SU-DHL-6 (cell line): ENCODE results near the gene ATG10.

ENCODE experiments used
- H2AFZ ChIP-seq: fragments of 200-600 bp; sonication (generic); 2 replicates; pipeline ENCODE4 v1.6.1; 2014; ENCODE audit warnings: low read depth, mild to moderate bottlenecking, moderate library complexity, mixed read lengths, antibody characterized with exemption, low read length; ENCODE audit not compliant: severe bottlenecking
- H3F3A ChIP-seq: fragments of 200-600 bp; shearing (Covaris generic); 2 replicates; pipeline ENCODE4 v1.6.0; 2016; ENCODE audit warnings: antibody characterized with exemption, mild to moderate bottlenecking; ENCODE audit not compliant: insufficient read depth
- H3K27ac ChIP-seq: fragments of 200-600 bp; sonication (generic); 2 replicates; pipeline ENCODE4 v1.5.1; 2016; ENCODE audit warnings: low read depth, mild to moderate bottlenecking, low read length, moderate library complexity, mixed read lengths
- H3K27me3 ChIP-seq: fragments of 200-600 bp; sonication (generic), shearing (Covaris generic); 2 replicates; pipeline ENCODE4 v1.6.0; 2014; ENCODE audit warnings: mild to moderate bottlenecking, low read length
- H3K36me3 ChIP-seq: fragments of 200-600 bp; sonication (generic); 2 replicates; pipeline ENCODE4 v1.6.1; 2014; ENCODE audit warnings: mild to moderate bottlenecking, low read length, mixed read lengths
- H3K4me2 ChIP-seq: fragments of 300-600, 200-600 bp; shearing (Covaris generic), sonication (generic); 2 replicates; pipeline ENCODE4 v1.6.0; 2014; ENCODE audit warnings: low read length, low read depth, mild to moderate bottlenecking; ENCODE audit not compliant: poor library complexity, severe bottlenecking
- H3K4me3 ChIP-seq: fragments of 200-600 bp; sonication (generic); 2 replicates; pipeline ENCODE4 v1.5.1; 2014; ENCODE audit warnings: antibody characterized with exemption, low read length, mild to moderate bottlenecking, mixed read lengths; ENCODE audit not compliant: insufficient read depth, poor library complexity, severe bottlenecking
- H3K79me2 ChIP-seq: fragments of 200-600 bp; sonication (generic); 2 replicates; pipeline ENCODE4 v1.6.1; 2014; ENCODE audit warnings: mild to moderate bottlenecking, low read length, moderate library complexity; ENCODE audit not compliant: insufficient read depth
- H3K9ac ChIP-seq: fragments of 200-600 bp; sonication (generic); 2 replicates; pipeline ENCODE4 v1.7.0; 2014; ENCODE audit warnings: mild to moderate bottlenecking, low read length
- H3K9me2 ChIP-seq: fragments of 200-600 bp; sonication (generic); replicated peaks from 2 replicates; pipeline ENCODE4 v1.6.1; 2014; ENCODE audit warnings: low read length; ENCODE audit not compliant: insufficient read depth
- H3K9me3 ChIP-seq: fragments of 200-600 bp; sonication (generic); 2 replicates; pipeline ENCODE4 v1.6.1; 2014; ENCODE audit warnings: low read length, mixed read lengths; ENCODE audit not compliant: insufficient read depth
- H4K20me1 ChIP-seq: fragments of 200-600 bp; sonication (generic); 2 replicates; pipeline ENCODE4 v1.6.1; 2014; ENCODE audit warnings: low read depth, mild to moderate bottlenecking, antibody characterized with exemption, low read length, moderate library complexity, mixed read lengths
- EZH2phosphoT487 ChIP-seq: fragments of 200-600 bp; sonication (generic), shearing (Covaris generic); conservative IDR thresholded peaks from 2 replicates; pipeline ENCODE4 v1.6.1; 2018; ENCODE audit warnings: mild to moderate bottlenecking, antibody characterized with exemption, low read length, moderate library complexity, mixed read lengths
- TF ChIP-seq, protein P1 (sequence below): fragments of 200-600 bp; sonication (generic); IDR thresholded peaks from one replicate; pipeline ENCODE4 v1.5.1; 2017; ENCODE audit warnings: antibody characterized with exemption, mild to moderate bottlenecking, low read length, moderate library complexity; ENCODE audit not compliant: insufficient read depth, poor library complexity, severe bottlenecking

Gene ATG10

DNA sequence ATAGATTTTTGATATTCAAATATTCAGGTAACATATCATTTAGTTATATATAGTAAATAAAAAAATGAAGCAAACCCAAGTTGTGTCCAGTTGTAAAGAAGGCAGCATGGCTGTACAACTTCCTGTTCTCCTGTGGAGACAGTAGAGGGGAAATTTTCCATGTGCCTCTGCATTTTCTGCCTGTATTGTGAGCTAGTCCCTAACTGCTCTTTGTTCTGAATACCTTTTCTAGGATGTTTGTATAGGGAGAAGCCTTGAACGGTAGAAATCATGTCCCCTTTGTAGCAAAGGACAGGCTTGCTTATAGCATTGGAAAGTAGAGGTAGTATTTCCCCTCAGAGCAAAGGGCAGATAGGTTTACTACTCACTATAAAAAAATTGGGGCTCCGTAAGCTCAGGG, 319.6 kb downstream of the ATG10 start:
- no peak for TF ChIP-seq EZH2phosphoT487
- TF ChIP-seq, protein P1, sequence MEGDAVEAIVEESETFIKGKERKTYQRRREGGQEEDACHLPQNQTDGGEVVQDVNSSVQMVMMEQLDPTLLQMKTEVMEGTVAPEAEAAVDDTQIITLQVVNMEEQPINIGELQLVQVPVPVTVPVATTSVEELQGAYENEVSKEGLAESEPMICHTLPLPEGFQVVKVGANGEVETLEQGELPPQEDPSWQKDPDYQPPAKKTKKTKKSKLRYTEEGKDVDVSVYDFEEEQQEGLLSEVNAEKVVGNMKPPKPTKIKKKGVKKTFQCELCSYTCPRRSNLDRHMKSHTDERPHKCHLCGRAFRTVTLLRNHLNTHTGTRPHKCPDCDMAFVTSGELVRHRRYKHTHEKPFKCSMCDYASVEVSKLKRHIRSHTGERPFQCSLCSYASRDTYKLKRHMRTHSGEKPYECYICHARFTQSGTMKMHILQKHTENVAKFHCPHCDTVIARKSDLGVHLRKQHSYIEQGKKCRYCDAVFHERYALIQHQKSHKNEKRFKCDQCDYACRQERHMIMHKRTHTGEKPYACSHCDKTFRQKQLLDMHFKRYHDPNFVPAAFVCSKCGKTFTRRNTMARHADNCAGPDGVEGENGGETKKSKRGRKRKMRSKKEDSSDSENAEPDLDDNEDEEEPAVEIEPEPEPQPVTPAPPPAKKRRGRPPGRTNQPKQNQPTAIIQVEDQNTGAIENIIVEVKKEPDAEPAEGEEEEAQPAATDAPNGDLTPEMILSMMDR = no peak
- H2AFZ ChIP-seq = no peak overlapping the region
- H3K36me3 ChIP-seq = no peaks in the 10 kb centered on the region

DNA sequence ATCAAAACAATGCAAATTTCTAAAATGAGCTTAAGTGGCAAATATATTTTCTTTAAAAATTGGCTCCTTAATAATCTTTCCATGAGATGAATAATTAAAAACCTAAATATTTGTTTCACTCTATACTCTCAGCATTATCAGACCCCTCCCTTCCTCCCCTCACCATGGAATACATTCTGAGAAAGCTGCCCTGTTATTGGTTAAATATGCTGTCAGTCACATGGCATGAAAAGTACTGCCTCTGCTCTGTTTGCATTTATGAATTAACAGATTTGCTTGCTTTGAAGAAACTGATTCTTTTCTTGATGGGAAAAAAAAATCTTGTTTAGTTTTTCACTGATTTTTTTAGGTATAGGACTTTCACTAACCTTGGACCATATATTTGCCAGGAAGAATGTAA, 323.3 kb downstream of the ATG10 start:
- Histone ChIP-seq H3K4me2 (no peak overlapping the region), H3K9ac (no peak overlapping the region), H3K9me2 (no peaks in the 10 kb centered on the region), H2AFZ (no peak overlapping the region), H3K27me3 (no peaks in the 10 kb centered on the region), H3F3A (no peaks in the 10 kb centered on the region), H3K27ac (no peak overlapping the region), H3K36me3 (no peaks in the 10 kb centered on the region), H4K20me1 (no peaks in the 10 kb centered on the region), H3K4me3 (no peak overlapping the region), H3K79me2 (no peaks in the 10 kb centered on the region), H3K9me3 (no peaks in the 10 kb centered on the region)
- TF ChIP-seq, protein P1 = no peak
- TF ChIP-seq EZH2phosphoT487 = no peak

More for the DNA sequence above, 319.6 kb downstream of the ATG10 start:
- H3K4me3 ChIP-seq = no peak overlapping the region
- no peak overlapping the region for H3K4me2 ChIP-seq
- no peaks in the 10 kb centered on the region for H3K9me3 ChIP-seq
- no peak overlapping the region for H3K27ac ChIP-seq
- no peak overlapping the region for H3K9ac ChIP-seq
- no peaks in the 10 kb centered on the region for H3K9me2 ChIP-seq
- H3K79me2 ChIP-seq = no peaks in the 10 kb centered on the region
- H3F3A ChIP-seq = no peaks in the 10 kb centered on the region
- no peaks in the 10 kb centered on the region for H3K27me3 ChIP-seq
- no peaks in the 10 kb centered on the region for H4K20me1 ChIP-seq

DNA sequence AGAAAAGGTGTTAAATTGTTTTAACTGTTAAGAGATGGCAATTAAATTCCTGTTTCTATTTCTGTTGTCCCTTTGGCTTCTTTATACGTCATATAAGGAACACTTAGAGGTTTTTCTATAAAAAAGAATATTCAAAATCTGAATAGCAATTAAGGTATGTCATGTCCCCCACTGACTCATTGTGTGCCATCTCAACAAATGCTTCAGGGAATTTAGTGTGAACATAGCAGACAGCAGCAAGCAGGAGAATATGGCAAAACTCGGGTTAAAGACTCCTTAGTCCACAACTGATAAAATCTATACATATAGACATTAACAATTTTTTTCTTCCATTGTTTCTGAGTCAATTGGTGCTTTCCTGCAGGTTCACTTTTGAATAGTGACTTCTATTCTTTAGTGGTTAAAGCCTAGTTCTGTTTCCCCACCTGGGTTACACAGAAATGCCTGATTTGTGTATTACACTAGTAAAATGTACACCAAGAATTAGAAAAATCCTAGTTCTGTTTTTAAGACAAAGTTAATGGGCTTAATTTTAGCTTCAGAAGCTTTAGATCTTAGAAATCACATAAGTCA, 324.2 kb downstream of the ATG10 start:
- TF ChIP-seq EZH2phosphoT487 = no peak
- TF ChIP-seq, protein P1 = no peak
- Histone ChIP-seq H3F3A (no peaks in the 10 kb centered on the region), H2AFZ (no peak overlapping the region), H3K79me2 (no peaks in the 10 kb centered on the region), H3K27ac (no peak overlapping the region), H3K36me3 (no peaks in the 10 kb centered on the region), H3K27me3 (no peaks in the 10 kb centered on the region), H3K9me2 (no peaks in the 10 kb centered on the region), H3K4me3 (no peak overlapping the region), H3K9ac (no peak overlapping the region), H3K9me3 (no peaks in the 10 kb centered on the region), H3K4me2 (no peak overlapping the region), H4K20me1 (no peaks in the 10 kb centered on the region)
